ENCODE data around the gene CTNND2.

Gene CTNND2

GRCh38 chr5:11248966-11249365 lies 655.3 kb downstream of the CTNND2 start:
- no peak for DNase-seq (ENCODE audit: low read depth)

GRCh38 chr5:11247224-11247623 lies 657.0 kb downstream of the CTNND2 start:
- DNase-seq (ENCODE audit: low read depth) = no peak

- no peak for DNase-seq (ENCODE audit: low read depth)
Observed at GRCh38 chr5:11240293-11241190, 663.7 kb downstream of the CTNND2 start.

- no peak for DNase-seq (ENCODE audit: low read depth)
Observed at GRCh38 chr5:11239261-11240015, 664.8 kb downstream of the CTNND2 start.

- no peak for DNase-seq (ENCODE audit: low read depth)
Observed at GRCh38 chr5:11234501-11234911, 669.7 kb downstream of the CTNND2 start.

GRCh38 chr5:11230890-11231289 lies 673.4 kb downstream of the CTNND2 start:
- no peak for DNase-seq (ENCODE audit: low read depth)

GRCh38 chr5:11227064-11227463 lies 677.2 kb downstream of the CTNND2 start:
- DNase-seq (ENCODE audit: low read depth) = no peak

- DNase-seq (ENCODE audit: low read depth) = no peak
Observed at GRCh38 chr5:11224436-11225187, 679.6 kb downstream of the CTNND2 start.

- DNase-seq (ENCODE audit: low read depth) = no peak
Observed at GRCh38 chr5:11222169-11222568, 682.1 kb downstream of the CTNND2 start.

GRCh38 chr5:11214864-11215644 lies 689.2 kb downstream of the CTNND2 start:
- no peak for DNase-seq (ENCODE audit: low read depth)

- DNase-seq (ENCODE audit: low read depth) = no peak
Observed at GRCh38 chr5:11212706-11213105, 691.5 kb downstream of the CTNND2 start.

- no peak for DNase-seq (ENCODE audit: low read depth)
Observed at GRCh38 chr5:11197726-11198125, 706.5 kb downstream of the CTNND2 start.

GRCh38 chr5:11191673-11192072 lies 712.6 kb downstream of the CTNND2 start:
- DNase-seq (ENCODE audit: low read depth) = no peak

- no peak for DNase-seq (ENCODE audit: low read depth)
Observed at GRCh38 chr5:11182441-11183080, 721.7 kb downstream of the CTNND2 start.

- DNase-seq (ENCODE audit: low read depth) = no peak
Observed at GRCh38 chr5:11181940-11182339, 722.3 kb downstream of the CTNND2 start.

GRCh38 chr5:11180890-11181289 lies 723.4 kb downstream of the CTNND2 start:
- DNase-seq (ENCODE audit: low read depth) = no peak

GRCh38 chr5:11177999-11178711 lies 726.1 kb downstream of the CTNND2 start:
- no peak for DNase-seq (ENCODE audit: low read depth)

GRCh38 chr5:11174591-11174990 lies 729.7 kb downstream of the CTNND2 start:
- no peak for DNase-seq (ENCODE audit: low read depth)

GRCh38 chr5:11172484-11172883 lies 731.8 kb downstream of the CTNND2 start:
- DNase-seq (ENCODE audit: low read depth) = no peak

GRCh38 chr5:11171236-11171635 lies 733.0 kb downstream of the CTNND2 start:
- no peak for DNase-seq (ENCODE audit: low read depth)
